HG02852 (cell line): ENCODE results near the gene PTPRM.

Experiments used
- ATAC-seq: cut with Tn5 transposase; IDR thresholded peaks from one replicate; pipeline ENCODE4 v1.9.1; 2021; ENCODE audit warnings: mild to moderate bottlenecking, moderate library complexity; ENCODE audit not compliant: unreplicated experiment

PTPRM gene

DNA sequence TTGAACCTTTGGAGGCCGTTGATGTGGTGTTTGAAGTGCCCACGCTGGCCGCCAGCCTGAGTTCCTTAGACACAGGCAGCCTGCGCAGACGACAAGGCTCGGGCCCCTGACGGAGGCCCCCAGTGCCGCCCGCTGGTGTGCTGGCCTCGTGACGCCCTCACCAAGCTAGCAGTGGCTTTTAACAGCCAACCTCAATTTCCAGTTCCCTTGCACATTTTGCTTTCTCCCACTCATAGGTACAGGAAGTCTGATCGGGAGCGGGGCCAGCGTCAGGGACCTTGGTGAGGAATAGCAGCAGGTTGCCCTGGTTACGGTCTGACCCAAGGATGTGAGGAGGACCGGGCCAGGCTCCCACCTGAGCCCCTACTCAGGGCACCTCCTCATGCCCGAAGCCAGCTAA is 834.5 kb downstream of the PTPRM start:
- no peak for ATAC-seq

GRCh38 chr18:8402237-8402636 is 835.1 kb downstream of the PTPRM start:
- ATAC-seq, result no peak

DNA sequence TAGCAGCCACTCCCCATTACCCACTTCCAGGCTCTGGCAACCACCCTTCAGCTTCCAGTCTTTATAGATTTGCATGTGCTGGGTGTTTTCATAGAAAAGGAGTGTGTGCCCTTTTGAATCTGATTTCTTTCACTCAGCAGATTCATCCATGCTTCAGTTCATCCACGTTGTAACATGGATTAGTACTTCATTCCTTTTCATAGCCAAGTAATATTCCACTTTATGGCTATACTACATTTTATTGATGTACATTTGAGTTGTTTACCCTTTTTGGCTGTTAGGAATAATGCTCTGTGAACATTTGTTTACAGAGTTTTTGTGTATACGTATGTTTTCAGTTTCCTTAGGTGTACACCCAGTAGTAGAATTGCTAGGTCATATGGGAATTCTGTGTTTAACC is 836.6 kb downstream of the PTPRM start:
- ATAC-seq, result no peak

- ATAC-seq, result no peak
These were observed 839.2 kb downstream of the PTPRM start for GRCh38 chr18:8406186-8406867.

GRCh38 chr18:8406868-8407250 is 839.7 kb downstream of the PTPRM start:
- ATAC-seq, result no peak

DNA sequence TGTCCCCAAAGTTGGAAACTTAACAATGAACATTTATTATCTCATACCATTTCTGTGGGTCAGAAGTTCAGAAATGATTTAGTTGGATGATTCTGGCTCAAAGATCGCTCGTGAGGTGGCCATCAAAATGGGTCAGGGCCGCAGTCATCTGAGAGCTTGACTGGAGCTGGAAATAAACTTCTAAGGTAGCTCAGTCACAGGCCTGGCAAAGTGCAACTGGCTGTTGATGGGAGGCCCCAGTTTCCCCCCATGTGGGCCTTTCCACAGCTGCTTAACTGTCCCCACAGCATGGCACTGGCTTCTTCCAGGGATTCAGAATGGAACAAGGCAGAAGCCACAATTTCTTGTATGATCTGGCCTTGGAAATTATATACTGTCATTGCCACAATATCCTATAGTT is 842.0 kb downstream of the PTPRM start:
- no peak for ATAC-seq

- ATAC-seq, result no peak
These were observed 844.4 kb downstream of the PTPRM start for GRCh38 chr18:8411492-8411891.

GRCh38 chr18:8412117-8412516 is 845.0 kb downstream of the PTPRM start:
- no peak for ATAC-seq

- no peak for ATAC-seq
These were observed 846.1 kb downstream of the PTPRM start for GRCh38 chr18:8413189-8413588.

GRCh38 chr18:8413751-8414150 is 846.6 kb downstream of the PTPRM start:
- ATAC-seq, result no peak

DNA sequence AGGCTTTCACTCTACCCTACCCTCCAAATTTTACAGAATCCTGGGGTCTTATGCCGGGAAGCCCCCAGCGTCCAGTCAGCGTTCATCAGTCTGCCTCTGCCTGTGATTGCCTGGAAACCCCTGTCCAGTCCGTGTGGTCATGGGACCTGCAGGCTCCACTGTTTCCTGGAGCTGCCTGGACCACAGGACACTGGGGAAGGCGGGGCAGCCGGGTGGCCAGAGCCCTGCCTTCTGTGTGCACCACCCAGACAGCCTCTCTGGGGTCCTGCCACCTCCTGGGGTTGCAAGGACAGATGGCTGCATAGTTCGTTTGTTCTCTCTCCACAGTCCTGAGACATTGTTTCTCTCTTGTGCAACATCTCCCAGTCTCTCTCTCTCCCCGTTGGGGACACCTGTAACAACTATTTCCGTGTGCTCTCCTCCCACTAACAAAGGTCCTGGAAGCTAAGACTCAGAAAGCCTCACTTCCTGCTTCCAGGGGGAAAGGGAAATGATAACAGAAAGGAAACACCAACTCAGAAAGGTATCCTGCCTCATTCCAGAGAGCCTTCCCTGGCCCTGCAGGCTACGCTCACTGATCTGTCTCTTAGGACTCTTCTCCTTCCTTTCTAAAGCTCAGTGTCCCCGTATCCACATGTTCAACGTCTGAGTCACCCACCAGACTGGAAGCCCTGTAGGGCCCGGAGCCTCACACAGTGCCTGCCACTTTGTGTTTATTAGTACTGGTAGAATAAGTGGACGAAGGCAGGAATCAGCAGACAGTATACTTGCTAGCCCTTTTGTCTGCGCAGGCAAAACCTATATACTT is 849.3 kb downstream of the PTPRM start:
- ATAC-seq, result no peak

GRCh38 chr18:8422391-8422790 is 855.3 kb downstream of the PTPRM start:
- no peak for ATAC-seq

DNA sequence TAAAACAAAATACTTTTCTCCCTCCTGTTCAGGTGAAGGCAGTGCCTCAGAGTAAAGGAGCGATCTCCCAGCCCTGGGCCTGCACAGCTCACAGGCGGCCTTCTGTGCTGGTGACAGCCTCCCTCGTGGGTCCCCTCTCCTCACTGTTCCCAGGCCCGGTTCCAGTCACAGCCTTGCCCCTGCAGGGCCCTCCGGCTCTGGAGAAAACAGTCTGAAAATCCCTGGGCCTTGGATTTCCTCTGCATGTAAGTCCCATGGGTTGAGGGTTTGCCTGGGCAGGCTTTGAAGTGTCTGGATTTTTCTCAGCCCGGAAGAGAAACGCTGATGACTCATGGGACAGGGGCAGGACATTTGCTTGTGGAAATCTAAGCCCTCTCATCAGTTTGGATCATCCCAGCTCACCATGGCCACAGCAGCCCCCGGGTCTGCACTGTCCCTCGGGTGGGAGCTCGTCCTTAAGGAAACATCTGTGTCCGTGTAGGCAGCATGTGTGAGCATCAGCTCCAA is 856.0 kb downstream of the PTPRM start:
- no peak for ATAC-seq

GRCh38 chr18:8424481-8424880 is 857.4 kb downstream of the PTPRM start:
- ATAC-seq, result no peak

GRCh38 chr18:8424917-8425725 is 858.0 kb downstream of the PTPRM start:
- no peak for ATAC-seq

GRCh38 chr18:8426401-8426800 is 859.3 kb downstream of the PTPRM start:
- ATAC-seq, result no peak

- ATAC-seq, result no peak
These were observed 860.2 kb downstream of the PTPRM start for GRCh38 chr18:8427339-8427738.

DNA sequence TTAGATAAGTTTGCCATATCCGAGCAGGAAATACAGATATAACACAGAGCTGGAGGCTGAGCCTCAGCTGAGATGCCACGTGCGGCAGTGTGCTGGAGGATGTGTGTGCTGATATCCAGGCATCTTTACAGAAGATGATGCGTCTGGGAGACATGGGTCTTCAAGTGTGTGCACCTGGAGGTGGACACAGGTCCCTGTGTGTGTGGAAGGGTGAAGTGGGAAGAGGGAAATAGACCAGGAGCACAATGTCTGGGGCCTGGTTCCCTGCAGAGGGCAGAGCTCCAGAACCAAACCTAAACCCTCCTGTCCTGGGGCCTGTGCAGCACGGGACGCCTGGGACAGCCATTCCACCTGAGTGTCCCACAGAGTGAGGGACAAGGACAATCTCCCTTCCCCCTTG is 861.8 kb downstream of the PTPRM start:
- no peak for ATAC-seq

- ATAC-seq, result no peak
These were observed 863.9 kb downstream of the PTPRM start for GRCh38 chr18:8431036-8431435.

DNA sequence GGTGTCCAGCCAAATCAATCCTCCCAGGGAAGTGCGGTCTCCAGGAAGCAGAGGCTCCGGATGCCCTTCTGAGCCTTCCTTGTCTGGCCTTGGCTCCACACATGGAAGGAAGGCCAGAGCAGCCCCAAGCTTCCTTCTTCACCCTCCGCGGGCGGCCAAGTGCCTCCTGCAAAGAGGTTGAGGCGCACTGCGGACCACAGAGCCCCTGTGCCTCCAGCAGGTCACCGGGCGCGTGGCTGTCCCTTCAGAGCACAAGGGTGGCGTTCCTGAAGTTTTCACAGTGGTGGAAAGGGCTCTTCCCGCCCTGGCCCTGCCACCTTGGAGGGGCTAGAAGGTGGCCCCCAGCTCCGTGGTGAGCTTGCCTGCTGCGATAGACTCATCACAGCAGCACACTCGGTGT is 866.2 kb downstream of the PTPRM start:
- ATAC-seq, result no peak

- no peak for ATAC-seq
These were observed 866.7 kb downstream of the PTPRM start for GRCh38 chr18:8433771-8434170.

GRCh38 chr18:8435376-8435775 is 868.3 kb downstream of the PTPRM start:
- ATAC-seq, result no peak
